Left renal pelvis (tissue), 4 donors: ENCODE measurements around the gene SLC32A1. TPM values are rescaled to one million over a fixed set of nuclear protein-coding genes. Genes with fewer than 3 reads are reported as not detected.

Source experiments
- DNase-seq, 4 donors: peaks; one replicate each; pipeline ENCODE4 v3.0.0-alpha.2; 2013; ENCODE audit warnings: low read depth in 4 of 4, low spot score in 3 of 4
- polyA plus RNA-seq, 4 donors: library from polyadenylated mRNA; unstranded; fragments of 120-200 nt; gene quantifications; one replicate each; pipeline ENCODE4 v1.2.1, GENCODE V29; 2013; ENCODE audit not compliant: insufficient read length in 4 of 4

SLC32A1 gene
- polyA plus RNA-seq, 4 donors = 1.3 to 2.4 (median 2.0) TPM; not detected in 1

- no peak for DNase-seq
These were observed 401 bp downstream of the SLC32A1 start for GRCh38 chr20:38724626-38725147.

GRCh38 chr20:38725148-38725901, 1.0 kb downstream of the SLC32A1 start:
- no peak for DNase-seq

- no peak for DNase-seq
These were observed 1.9 kb downstream of the SLC32A1 start for GRCh38 chr20:38725931-38726803.

GRCh38 chr20:38726804-38727606, 2.7 kb downstream of the SLC32A1 start:
- DNase-seq = no peak

- DNase-seq = no peak
These were observed 3.4 kb downstream of the SLC32A1 start for GRCh38 chr20:38727607-38728190.

GRCh38 chr20:38728191-38728781, 4.0 kb downstream of the SLC32A1 start:
- DNase-seq = no peak

GRCh38 chr20:38728911-38729642, 4.8 kb downstream of the SLC32A1 start:
- DNase-seq = no peak

GRCh38 chr20:38729767-38730166, 5.5 kb downstream of the SLC32A1 start:
- no peak for DNase-seq

- no peak for DNase-seq
These were observed 6.1 kb downstream of the SLC32A1 start for GRCh38 chr20:38730167-38730988.

- DNase-seq = no peak
These were observed 6.9 kb downstream of the SLC32A1 start for GRCh38 chr20:38730989-38731737.

GRCh38 chr20:38731738-38732113, 7.4 kb downstream of the SLC32A1 start:
- no peak for DNase-seq

GRCh38 chr20:38732981-38733380, 8.7 kb downstream of the SLC32A1 start:
- DNase-seq = no peak

GRCh38 chr20:38735172-38735571, 10.9 kb downstream of the SLC32A1 start:
- no peak for DNase-seq

GRCh38 chr20:38737887-38738286, 13.6 kb downstream of the SLC32A1 start:
- no peak for DNase-seq

GRCh38 chr20:38745757-38746156, 21.5 kb downstream of the SLC32A1 start:
- no peak for DNase-seq

- DNase-seq = no peak
These were observed 23.3 kb downstream of the SLC32A1 start for GRCh38 chr20:38747495-38748096.

GRCh38 chr20:38748097-38748860, 24.0 kb downstream of the SLC32A1 start, which contains the start of gene ACTR5:
ACTR5 (plus strand) TSS chr20:38748460; CDS start chr20:38748479, 19 bp downstream.
- peak; percentile 80 to 87 (median 85) for DNase-seq
